GM21619 (cell line): ENCODE data around the gene AMT.
"Not testable (repeated sequence)": the region's sequence is repeated elsewhere in the genome, so short reads cannot be mapped to it uniquely, and the experiment has no call there.

Source experiments
- ATAC-seq: cut with Tn5 transposase; IDR thresholded peaks from one replicate; pipeline ENCODE4 v1.9.1; 2021; ENCODE audit not compliant: unreplicated experiment

AMT gene

GRCh38 chr3:49427586-49427985 is 5.3 kb upstream of the AMT start:
- no peak for ATAC-seq

- ATAC-seq = no peak
These were observed 2.5 kb upstream of the AMT start for GRCh38 chr3:49424816-49425215.

GRCh38 chr3:49421890-49422378 is 339 bp downstream of the AMT start:
- no peak for ATAC-seq

GRCh38 chr3:49417516-49418120 is 4.7 kb downstream of the AMT start:
- ATAC-seq = no peak

- no peak for ATAC-seq
These were observed 5.4 kb downstream of the AMT start for GRCh38 chr3:49416867-49417266.

- ATAC-seq = no peak
These were observed 6.2 kb downstream of the AMT start for GRCh38 chr3:49415931-49416601.

- ATAC-seq = no peak
These were observed 7.5 kb downstream of the AMT start for GRCh38 chr3:49414753-49415152.

- ATAC-seq = no peak
These were observed 8.9 kb downstream of the AMT start for GRCh38 chr3:49413338-49413734.

GRCh38 chr3:49412632-49413337 is 9.5 kb downstream of the AMT start:
- no peak for ATAC-seq

- ATAC-seq = peak; percentile 77
These were observed 10.2 kb downstream of the AMT start, which contains the start of the genes RHOA and TCTA for GRCh38 chr3:49411968-49412631. Gene RHOA, minus strand, starts transcription at chr3:49411976. Its CDS starts 36,387 bp downstream, at chr3:49375589. Gene TCTA, plus strand, starts transcription at chr3:49412423. Its CDS starts 4 bp downstream, at chr3:49412427.

GRCh38 chr3:49411535-49411967 is 10.7 kb downstream of the AMT start:
- peak; percentile 23 for ATAC-seq

- ATAC-seq = no peak
These were observed 11.3 kb downstream of the AMT start for GRCh38 chr3:49410846-49411534.

GRCh38 chr3:49410066-49410845 is 12.0 kb downstream of the AMT start:
- no peak for ATAC-seq

- ATAC-seq = no peak
These were observed 15.4 kb downstream of the AMT start for GRCh38 chr3:49406571-49407565.

- not testable (repeated sequence) for ATAC-seq
These were observed 16.7 kb downstream of the AMT start for GRCh38 chr3:49405570-49405969.

GRCh38 chr3:49403891-49404290 is 18.4 kb downstream of the AMT start:
- ATAC-seq = no peak

- no peak for ATAC-seq
These were observed 20.5 kb downstream of the AMT start for GRCh38 chr3:49401766-49402165.

GRCh38 chr3:49399461-49399860 is 22.8 kb downstream of the AMT start:
- ATAC-seq = no peak

- no peak for ATAC-seq
These were observed 24.8 kb downstream of the AMT start for GRCh38 chr3:49397470-49397869.
